HUES6 (cell line): ENCODE data around the gene UBE2G2.
A peak's percentile ranks its signal among the peaks of the same experiment; 100 is the strongest.

ENCODE experiments used
- H3K27ac ChIP-seq: 2 replicates; pipeline ENCODE4 v1.7.0; 2013; ENCODE audit warnings: low read depth, mild to moderate bottlenecking, low read length, inconsistent platforms
- H3K27me3 ChIP-seq: 2 replicates; pipeline ENCODE4 v1.6.1; 2013; ENCODE audit warnings: low read length; ENCODE audit not compliant: control insufficient read depth, insufficient read depth
- H3K36me3 ChIP-seq: 2 replicates; pipeline ENCODE4 v1.6.1; 2013; ENCODE audit warnings: low read length; ENCODE audit not compliant: control insufficient read depth, insufficient read depth
- H3K4me1 ChIP-seq: 2 replicates; pipeline ENCODE4 v1.6.1; 2013; ENCODE audit warnings: low read length; ENCODE audit not compliant: control insufficient read depth, insufficient read depth
- H3K4me3 ChIP-seq: 2 replicates; pipeline ENCODE4 v1.5.1; 2013; ENCODE audit warnings: low read depth, low read length
- H3K9ac ChIP-seq: one replicate; pipeline ENCODE4 v1.6.1; 2013; ENCODE audit warnings: mild to moderate bottlenecking, low read length
- H3K9me3 ChIP-seq: 2 replicates; pipeline ENCODE4 v1.6.1; 2013; ENCODE audit warnings: low read depth, low read length; ENCODE audit not compliant: control insufficient read depth, insufficient read depth

The UBE2G2 gene

DNA sequence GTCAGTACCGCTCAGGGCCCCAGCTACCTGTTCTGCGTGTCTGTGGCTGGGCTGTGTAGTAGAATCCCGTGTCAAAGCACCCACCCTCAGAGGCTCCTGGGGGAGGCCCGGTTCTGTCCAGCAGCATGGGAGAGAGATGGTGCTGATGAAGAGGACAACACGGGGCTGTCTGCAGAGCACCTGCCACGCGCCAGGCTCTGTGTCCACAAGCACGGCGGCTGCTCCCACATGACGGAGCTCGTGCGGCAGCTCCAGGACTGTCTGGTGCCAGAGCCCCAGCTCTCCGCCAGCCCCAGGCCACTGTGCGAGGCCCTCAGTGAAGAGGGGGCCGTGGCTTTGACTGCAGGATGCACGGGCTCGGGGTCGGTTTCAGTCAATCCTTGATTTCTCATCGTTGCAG, 48.3 kb downstream of the UBE2G2 start:
- no peaks in the 10 kb centered on the region for H3K27me3 ChIP-seq
- peaks cover 34% of the 10 kb centered on the region for H3K4me1 ChIP-seq
- H3K27ac ChIP-seq = no peak overlapping the region
- H3K9ac ChIP-seq = no peak overlapping the region
- H3K36me3 ChIP-seq = no peaks in the 10 kb centered on the region
- peaks cover 18% of the 10 kb centered on the region for H3K9me3 ChIP-seq
- no peak overlapping the region for H3K4me3 ChIP-seq

DNA sequence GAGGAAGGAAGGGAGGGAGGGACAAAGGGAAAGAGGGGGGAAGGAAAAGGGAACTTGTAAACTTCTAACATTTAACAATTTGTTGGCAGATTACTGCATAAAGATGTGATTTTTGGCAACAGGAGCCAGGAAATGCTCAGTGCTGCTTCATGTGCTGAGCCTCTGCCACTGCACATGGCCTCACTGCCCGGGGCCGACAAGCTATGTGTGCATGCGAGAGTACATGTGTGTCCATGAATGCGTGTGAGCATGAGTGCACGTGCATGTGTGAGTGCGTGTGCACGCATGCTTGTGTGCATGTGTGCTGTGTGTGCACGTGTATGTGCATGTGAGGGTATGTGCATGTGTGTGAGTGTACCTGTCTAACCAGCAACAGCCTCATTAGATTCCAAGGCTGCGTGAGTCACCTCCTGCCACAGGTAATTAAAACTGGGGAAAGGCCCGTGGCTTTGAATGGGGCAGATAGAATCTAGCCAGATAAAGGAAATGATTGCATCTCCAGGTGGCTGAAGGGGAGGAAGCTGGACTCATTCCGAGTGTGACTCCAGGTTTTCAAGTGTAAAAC, 48.9 kb downstream of the UBE2G2 start:
- Histone ChIP-seq H3K9me3 (peaks cover 21% of the 10 kb centered on the region), H3K27me3 (no peaks in the 10 kb centered on the region), H3K36me3 (no peaks in the 10 kb centered on the region), H3K27ac (no peak overlapping the region), H3K9ac (no peak overlapping the region), H3K4me1 (peaks cover 34% of the 10 kb centered on the region), H3K4me3 (no peak overlapping the region)

DNA sequence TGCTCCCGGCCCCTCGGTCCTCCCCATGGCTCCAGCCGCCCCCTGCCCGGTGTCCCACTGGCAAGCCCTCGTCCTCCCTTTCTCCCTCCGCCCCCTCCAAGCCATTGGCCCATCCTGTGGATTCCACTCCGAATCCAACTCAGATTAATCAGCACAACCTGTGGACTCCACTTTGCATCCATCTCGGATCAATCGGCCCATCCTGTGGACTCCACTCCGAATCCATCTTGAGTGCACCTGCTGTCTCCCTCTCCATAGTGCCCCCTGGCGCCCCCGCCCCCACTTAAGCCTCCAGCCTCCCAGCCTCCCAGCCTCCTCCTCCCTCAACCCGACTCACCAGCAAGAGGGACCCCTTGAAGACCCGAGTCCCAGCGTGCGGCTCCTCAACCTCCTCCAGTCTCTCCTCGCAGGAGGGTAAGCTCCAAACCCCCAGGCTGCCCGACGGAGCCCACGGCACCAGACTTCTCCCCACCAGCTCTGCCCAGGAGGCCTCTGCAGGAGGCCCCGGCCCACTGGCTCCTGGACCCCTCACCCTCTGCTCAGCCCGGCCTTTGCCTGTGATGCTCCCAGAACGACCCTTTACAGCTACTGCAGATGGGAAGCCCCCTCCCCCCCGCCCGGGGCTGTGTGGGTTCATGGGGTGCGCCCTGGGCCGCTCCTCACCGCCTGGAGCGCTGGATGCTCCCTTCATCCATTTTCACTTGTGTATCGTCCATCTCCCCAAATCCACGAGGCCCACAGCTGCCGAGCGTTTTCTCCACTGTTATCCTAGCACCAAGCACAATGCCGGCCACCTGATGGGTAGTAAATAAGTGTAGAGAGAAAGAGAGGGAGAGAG, 49.6 kb downstream of the UBE2G2 start:
- Histone ChIP-seq H3K27ac (no peak overlapping the region), H3K27me3 (no peaks in the 10 kb centered on the region), H3K9me3 (peaks cover 27% of the 10 kb centered on the region), H3K36me3 (no peaks in the 10 kb centered on the region), H3K4me3 (no peak overlapping the region), H3K9ac (no peak overlapping the region), H3K4me1 (peaks cover 34% of the 10 kb centered on the region)

GRCh38 chr21:44751186-44751798, 50.3 kb downstream of the UBE2G2 start:
- Histone ChIP-seq H3K36me3 (no peaks in the 10 kb centered on the region), H3K9ac (no peak overlapping the region), H3K4me3 (no peak overlapping the region), H3K27me3 (no peaks in the 10 kb centered on the region), H3K27ac (no peak overlapping the region), H3K4me1 (peaks cover 34% of the 10 kb centered on the region), H3K9me3 (peaks cover 34% of the 10 kb centered on the region)

- H3K36me3 ChIP-seq = no peaks in the 10 kb centered on the region
- peaks cover 34% of the 10 kb centered on the region for H3K4me1 ChIP-seq
- H3K4me3 ChIP-seq = no peak overlapping the region
- no peak overlapping the region for H3K27ac ChIP-seq
- H3K27me3 ChIP-seq = no peaks in the 10 kb centered on the region
- H3K9ac ChIP-seq = no peak overlapping the region
- H3K9me3 ChIP-seq = peaks cover 41% of the 10 kb centered on the region
Observed at GRCh38 chr21:44750675-44751025, 51.0 kb downstream of the UBE2G2 start.

GRCh38 chr21:44749759-44750674, 51.6 kb downstream of the UBE2G2 start:
- Histone ChIP-seq H3K4me3 (peak overlapping the region; percentile 64; the same call in 1 of the 2 replicates), H3K4me1 (peaks cover 34% of the 10 kb centered on the region), H3K27me3 (no peaks in the 10 kb centered on the region), H3K9ac (peak overlapping the region; percentile 91), H3K36me3 (no peaks in the 10 kb centered on the region), H3K27ac (no peak overlapping the region), H3K9me3 (peaks cover 40% of the 10 kb centered on the region)

GRCh38 chr21:44749116-44749758, 52.4 kb downstream of the UBE2G2 start:
- Histone ChIP-seq H3K4me1 (peaks cover 34% of the 10 kb centered on the region), H3K9me3 (peaks cover 41% of the 10 kb centered on the region), H3K4me3 (peak overlapping the region; percentile 64), H3K27ac (peak overlapping the region; percentile 53; the same call in 1 of the 2 replicates), H3K36me3 (no peaks in the 10 kb centered on the region), H3K9ac (peak overlapping the region; percentile 91), H3K27me3 (no peaks in the 10 kb centered on the region)

- no peaks in the 10 kb centered on the region for H3K27me3 ChIP-seq
- peak overlapping the region; percentile 91 for H3K9ac ChIP-seq
- H3K4me1 ChIP-seq = peaks cover 34% of the 10 kb centered on the region
- H3K9me3 ChIP-seq = peaks cover 43% of the 10 kb centered on the region
- no peaks in the 10 kb centered on the region for H3K36me3 ChIP-seq
- peak overlapping the region; percentile 53; the same call in 1 of the 2 replicates for H3K27ac ChIP-seq
- peak overlapping the region; percentile 64 for H3K4me3 ChIP-seq
Observed at GRCh38 chr21:44748621-44749020, 53.0 kb downstream of the UBE2G2 start.

GRCh38 chr21:44742418-44743153, 59.0 kb downstream of the UBE2G2 start:
- Histone ChIP-seq H3K36me3 (no peaks in the 10 kb centered on the region), H3K27ac (no peak overlapping the region), H3K9ac (no peak overlapping the region), H3K4me1 (peaks cover 6% of the 10 kb centered on the region; the same call in 1 of the 2 replicates), H3K4me3 (no peak overlapping the region), H3K27me3 (no peaks in the 10 kb centered on the region), H3K9me3 (peaks cover 72% of the 10 kb centered on the region)

- no peak overlapping the region for H3K9ac ChIP-seq
- no peaks in the 10 kb centered on the region for H3K27me3 ChIP-seq
- H3K4me1 ChIP-seq = peaks cover 6% of the 10 kb centered on the region; the same call in 1 of the 2 replicates
- no peaks in the 10 kb centered on the region for H3K36me3 ChIP-seq
- no peak overlapping the region for H3K4me3 ChIP-seq
- peaks cover 71% of the 10 kb centered on the region for H3K9me3 ChIP-seq
- H3K27ac ChIP-seq = no peak overlapping the region
Observed at GRCh38 chr21:44741921-44742320, 59.7 kb downstream of the UBE2G2 start.
